HepG2 (cell line): ENCODE data around the gene RPS19. TPM values are rescaled to one million over a fixed set of nuclear protein-coding genes. Genes with fewer than 3 reads are reported as not detected.

Source experiments
- ATAC-seq: fragments of 200-7000 bp; cut with Tn5 transposase; 3 replicates; pipeline ENCODE4 v1.9.1; 2020; ENCODE audit warnings: mild to moderate bottlenecking, moderate library complexity
- BruUV-seq: library from RNA; stranded (reverse); fragments of 400-500 nt; replicated peaks from 2 replicates; lab custom pipeline; 2021; lab: Mats Ljungman, UMichigan
- CTCF ChIA-PET: fragments of 300-600 bp; formaldehyde crosslinking; extraction: SDS; loops from one replicate; lab custom pipeline; 2021; ENCODE audit warnings: low total read pairs, inconsistent platforms, low intra/inter-chr PET ratio; lab: Yijun Ruan, JAX
- POLR2A ChIA-PET: fragments of 350-600 bp; sonication (Branson Sonifier 250); formaldehyde crosslinking; loops from one replicate; lab custom pipeline; 2020; ENCODE audit warnings: antibody characterized with exemption, inconsistent platforms; lab: Yijun Ruan, JAX
- DNase-seq: peaks from one replicate; pipeline ENCODE4 v3.0.0-alpha.2; 2015; ENCODE audit warnings: low spot score
- FAIRE-seq: peaks from 3 replicates; lab custom pipeline; 2011; peaks lifted over from hg19 to GRCh38; lab: Jason Lieb, UNC
- H2AFZ ChIP-seq: one replicate; pipeline ENCODE4 v1.6.1; 2011; ENCODE audit warnings: low read length, inconsistent platforms
- H3K27ac ChIP-seq: fragments of 300-600 bp; 3 replicates; pipeline ENCODE4 v1.8.0; 2011; ENCODE audit warnings: mixed run types, mild to moderate bottlenecking, mixed read lengths, low read length, inconsistent platforms; ENCODE audit not compliant: insufficient read depth; ENCODE audit errors: extremely low read length
- H3K27me3 ChIP-seq, 2 experiments: fragments of 200-600 bp in 1 of 2; 2 replicates in 1 of 2; 3 replicates in 1 of 2; pipeline versions ENCODE4 v1.6.0 to v1.8.0; 2011; ENCODE audit warnings: low read length in 2 of 2, mild to moderate bottlenecking in 2 of 2, moderate library complexity in 2 of 2, inconsistent platforms in 1 of 2; ENCODE audit not compliant: insufficient read depth in 2 of 2, control insufficient read depth in 1 of 2
- H3K36me3 ChIP-seq, 2 experiments: fragments of 200-600 bp in 1 of 2; replicated peaks in 1 of 2; 2 replicates in 1 of 2; 3 replicates in 1 of 2; pipeline versions ENCODE4 v1.5.1 to v1.8.0; 2011; ENCODE audit warnings: low read length in 2 of 2, inconsistent platforms in 1 of 2; ENCODE audit not compliant: insufficient read depth in 2 of 2, control insufficient read depth in 1 of 2
- H3K4me1 ChIP-seq: 2 replicates; pipeline ENCODE4 v1.5.1; 2012; ENCODE audit warnings: low read length, inconsistent platforms; ENCODE audit not compliant: insufficient read depth
- H3K4me2 ChIP-seq: 2 replicates; pipeline ENCODE4 v1.6.0; 2011; ENCODE audit warnings: low read depth, low read length, inconsistent platforms
- H3K4me3 ChIP-seq, 3 experiments: fragments of 200-600 bp in 1 of 3; sonication (generic), shearing (Covaris generic) in 1 of 3; replicated peaks in 1 of 3; 2 replicates each; pipeline ENCODE4 v1.5.1; 2011 to 2016; ENCODE audit warnings: low read length in 3 of 3, inconsistent platforms in 2 of 3, low read depth in 2 of 3, mild to moderate bottlenecking in 2 of 3, control low read depth in 1 of 3, mixed read lengths in 1 of 3; ENCODE audit not compliant: insufficient read depth in 1 of 3
- H3K79me2 ChIP-seq: one replicate; pipeline ENCODE4 v1.6.1; 2011; ENCODE audit warnings: low read length, inconsistent platforms; ENCODE audit not compliant: insufficient read depth
- H3K9ac ChIP-seq: 2 replicates; pipeline ENCODE4 v1.6.0; 2011; ENCODE audit warnings: mild to moderate bottlenecking, low read depth, low read length, inconsistent platforms; ENCODE audit not compliant: insufficient read depth
- H3K9me3 ChIP-seq: 2 replicates; pipeline ENCODE4 v1.5.1; 2012; ENCODE audit warnings: mild to moderate bottlenecking, low read length
- H4K20me1 ChIP-seq: 2 replicates; pipeline ENCODE4 v1.6.0; 2011; ENCODE audit warnings: inconsistent platforms, mild to moderate bottlenecking, low read length, moderate library complexity; ENCODE audit not compliant: insufficient read depth
- GLI4 ChIP-seq: sonication (generic); formaldehyde crosslinking; IDR thresholded peaks from 2 replicates; pipeline ENCODE4 v1.5.1; 2020; ENCODE audit warnings: missing genetic modification reagents, mild to moderate bottlenecking, moderate library complexity, borderline replicate concordance
- HCFC1 ChIP-seq: fragments of 150-350 bp; IDR thresholded peaks from 2 replicates; pipeline ENCODE4 v1.6.1; 2014; ENCODE audit warnings: low read depth, low read length
- JUND ChIP-seq: sonication (generic); formaldehyde crosslinking; IDR thresholded peaks from 2 replicates; pipeline ENCODE4 v1.8.0; 2022; ENCODE audit warnings: mild to moderate bottlenecking, missing genetic modification reagents
- NCOA5 ChIP-seq: sonication (generic); formaldehyde crosslinking; IDR thresholded peaks from 2 replicates; pipeline ENCODE4 v1.4.0; 2020; ENCODE audit warnings: missing genetic modification reagents
- U2AF1 ChIP-seq: fragments of 200-400 bp; formaldehyde crosslinking; optimal IDR thresholded peaks from 2 replicates; pipeline ENCODE3; 2017; ENCODE audit warnings: mild to moderate bottlenecking, low read depth, low read length
- ZBTB7B ChIP-seq: sonication (generic); formaldehyde crosslinking; IDR thresholded peaks from 2 replicates; pipeline ENCODE4 v1.4.0; 2020; ENCODE audit warnings: missing genetic modification reagents
- ZC3H13 ChIP-seq: sonication (generic); formaldehyde crosslinking; IDR thresholded peaks from 2 replicates; pipeline ENCODE4 v1.8.1; 2023; ENCODE audit warnings: mild to moderate bottlenecking, missing genetic modification reagents, moderate library complexity
- ZNF343 ChIP-seq: sonication (generic); formaldehyde crosslinking; IDR thresholded peaks from 2 replicates; pipeline ENCODE4 v1.4.0; 2020; ENCODE audit warnings: mild to moderate bottlenecking, missing genetic modification reagents
- ZNF746 ChIP-seq: sonication (generic); formaldehyde crosslinking; IDR thresholded peaks from 2 replicates; pipeline ENCODE4 v1.8.0; 2022; ENCODE audit warnings: mild to moderate bottlenecking, missing genetic modification reagents
- ZNF768 ChIP-seq: sonication (generic); formaldehyde crosslinking; IDR thresholded peaks from 2 replicates; pipeline ENCODE4 v1.4.0; 2020; ENCODE audit warnings: missing genetic modification reagents
- ZNF777 ChIP-seq: sonication (generic); formaldehyde crosslinking; IDR thresholded peaks from 2 replicates; pipeline ENCODE4 v1.4.0; 2020; ENCODE audit warnings: missing genetic modification reagents
- ZNF839 ChIP-seq: sonication (generic); formaldehyde crosslinking; IDR thresholded peaks from 2 replicates; pipeline ENCODE4 v1.4.0; 2020; ENCODE audit warnings: missing genetic modification reagents, mild to moderate bottlenecking, borderline replicate concordance
- WGBS: methylation state at CpG from one replicate; pipeline ENCODE4 v1.1.6; 2017; ENCODE audit warnings: low lambda C conversion rate; 5-methylcytosine and 5-hydroxymethylcytosine counted together
- in situ Hi-C: cut with HindIII; loops from 2 replicates; pipeline ENCODE4 v1.10.0; 2017; ENCODE audit warnings: low pct_unique_long_range_greater_than_20kb; ENCODE audit not compliant: extremely low pct_ligation_motif_present
- intact Hi-C: fragments of 100-400 bp; cut with micrococcal nuclease; formaldehyde crosslinking; loops from one replicate; pipeline ENCODE4 v1.10.0; 2022; ENCODE audit not compliant: unreplicated experiment
- polyA plus RNA-seq, 8 experiments: library from polyadenylated mRNA; depleted of rRNA in 3 of 8; stranded (reverse) in 7 of 8; unstranded in 1 of 8; fragments of >200 nt; fragmentation: Illumina TruSeq in 4 of 8; extraction: Trizol in 4 of 8; gene quantifications; 2 replicates each; pipeline versions ENCODE4 v1.2.1 to v1.2.3, GENCODE V29; 2011 to 2016; ENCODE audit warnings: low read depth in 4 of 8, missing spikeins in 1 of 8, mixed read lengths in 1 of 8; ENCODE audit not compliant: insufficient read depth in 1 of 8
- total RNA-seq, 5 experiments: library from RNA; depleted of rRNA; stranded (reverse); fragments of >200 nt; fragmentation: Illumina TruSeq; extraction: Trizol; gene quantifications; 2 replicates each; pipeline ENCODE4 v1.2.3, GENCODE V29; 2016; ENCODE audit warnings: low read depth in 1 of 5
- TF ChIP-seq, protein P1 (sequence below): sonication (generic); formaldehyde crosslinking; IDR thresholded peaks from 2 replicates; pipeline ENCODE4 v1.4.0; 2020; ENCODE audit warnings: mild to moderate bottlenecking, low read depth, missing genetic modification reagents

Gene RPS19
- total and polyA plus RNA-seq, 2 of the 13 experiments (the other 11 are each of a cell fraction or from before 2014, with no cell fraction given), result 1,983 to 4,758 TPM

DNA sequence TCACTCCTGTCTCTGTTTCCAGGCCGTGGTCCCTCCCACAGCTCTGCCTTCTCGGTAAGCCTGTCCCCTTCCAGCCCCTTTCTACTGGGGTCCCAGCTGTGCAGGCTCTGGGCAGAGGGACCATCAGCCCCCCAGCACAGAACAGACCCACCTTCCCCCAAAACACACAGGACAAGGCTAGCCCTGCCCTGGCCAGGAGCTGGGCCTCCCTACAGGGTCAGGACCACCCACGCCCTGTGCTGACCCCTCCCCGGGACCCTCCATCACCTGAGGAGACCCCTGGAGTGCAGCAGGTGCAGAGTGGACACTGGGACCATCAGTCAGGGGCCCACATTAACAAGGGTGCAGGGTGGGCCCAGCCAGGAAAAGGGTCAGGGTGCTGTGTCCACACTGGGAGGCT lies 49.8 kb upstream of the RPS19 start:
- in situ Hi-C loops, result no loop called here
- Histone ChIP-seq H3K4me2 (no peak overlapping the region), H3K4me1 (no peaks in the 10 kb centered on the region), H2AFZ (no peak overlapping the region), H3K4me3 (no peak overlapping the region), H3K9ac (no peak overlapping the region), H3K36me3 (no peaks in the 10 kb centered on the region), H3K9me3 (no peaks in the 10 kb centered on the region), H4K20me1 (no peaks in the 10 kb centered on the region), H3K27ac (no peak overlapping the region), H3K79me2 (no peaks in the 10 kb centered on the region), H3K27me3 (peaks cover 2 to 9% of the 10 kb centered on the region in 2 experiments; a peak in 3 of 5 replicates)
- TF ChIP-seq ZC3H13 (CRISPR knock-in tag), result no peak
- no peak for TF ChIP-seq ZNF839
- TF ChIP-seq NCOA5 (CRISPR knock-in tag), result no peak
- intact Hi-C loops, result no loop called here
- ChIA-PET POLR2A (no interaction called here), CTCF (no interaction called here)
- no TSS peak for BruUV-seq
- no peak for ATAC-seq
- no peak for DNase-seq
- WGBS, result 0% methylated on average over 2 of the region's 4 CpGs
- FAIRE-seq, result no peak

DNA sequence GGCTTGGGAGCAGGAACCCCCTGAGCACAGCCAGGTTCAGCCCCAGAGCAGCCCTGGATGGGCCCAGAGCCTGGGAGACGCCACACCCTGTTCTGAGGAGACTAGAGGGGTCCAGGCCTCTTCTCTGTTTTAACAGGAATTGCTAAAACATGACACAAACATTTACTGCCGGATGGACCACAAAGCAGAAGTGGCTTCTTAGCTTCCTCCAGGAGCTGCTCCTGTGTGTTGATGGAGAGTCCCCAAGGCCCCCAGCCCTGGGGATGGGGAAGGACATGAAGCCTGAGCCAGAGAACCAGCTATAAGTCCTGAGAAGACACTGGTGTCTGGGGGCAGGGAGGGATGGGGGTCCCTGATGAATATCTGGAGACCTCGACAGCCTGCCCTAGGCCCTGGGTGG lies 49.0 kb upstream of the RPS19 start:
- Histone ChIP-seq H3K4me1 (no peaks in the 10 kb centered on the region), H3K4me2 (no peak overlapping the region), H3K9me3 (no peaks in the 10 kb centered on the region), H3K36me3 (no peaks in the 10 kb centered on the region), H2AFZ (no peak overlapping the region), H3K79me2 (no peaks in the 10 kb centered on the region)
- ChIA-PET CTCF (no interaction called here), POLR2A (no interaction called here)
- in situ Hi-C loops, result no loop called here
- FAIRE-seq, result no peak
- intact Hi-C loops, result no loop called here
- no peak for TF ChIP-seq U2AF1
- no peak for TF ChIP-seq ZNF343 (CRISPR knock-in tag)
- TF ChIP-seq, protein P1, sequence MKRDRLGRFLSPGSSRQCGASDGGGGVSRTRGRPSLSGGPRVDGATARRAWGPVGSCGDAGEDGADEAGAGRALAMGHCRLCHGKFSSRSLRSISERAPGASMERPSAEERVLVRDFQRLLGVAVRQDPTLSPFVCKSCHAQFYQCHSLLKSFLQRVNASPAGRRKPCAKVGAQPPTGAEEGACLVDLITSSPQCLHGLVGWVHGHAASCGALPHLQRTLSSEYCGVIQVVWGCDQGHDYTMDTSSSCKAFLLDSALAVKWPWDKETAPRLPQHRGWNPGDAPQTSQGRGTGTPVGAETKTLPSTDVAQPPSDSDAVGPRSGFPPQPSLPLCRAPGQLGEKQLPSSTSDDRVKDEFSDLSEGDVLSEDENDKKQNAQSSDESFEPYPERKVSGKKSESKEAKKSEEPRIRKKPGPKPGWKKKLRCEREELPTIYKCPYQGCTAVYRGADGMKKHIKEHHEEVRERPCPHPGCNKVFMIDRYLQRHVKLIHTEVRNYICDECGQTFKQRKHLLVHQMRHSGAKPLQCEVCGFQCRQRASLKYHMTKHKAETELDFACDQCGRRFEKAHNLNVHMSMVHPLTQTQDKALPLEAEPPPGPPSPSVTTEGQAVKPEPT (CRISPR knock-in tag), result no peak
- TF ChIP-seq HCFC1, result no peak
- TF ChIP-seq ZNF768, result no peak
- TF ChIP-seq JUND (CRISPR knock-in tag), result no peak
- no peak for TF ChIP-seq ZBTB7B
- TF ChIP-seq ZNF777 (CRISPR knock-in tag), result no peak
- TF ChIP-seq GLI4, result no peak
- no peak for TF ChIP-seq ZNF746 (CRISPR knock-in tag)
- TF ChIP-seq, all 625 proteins: peak for 0
- BruUV-seq, result no TSS peak
- DNase-seq, result no peak
- no peaks in the 10 kb centered on the region for H4K20me1 ChIP-seq
- 0% methylated on average over 2 of the region's 3 CpGs for WGBS
- no peak overlapping the region for H3K27ac ChIP-seq
- H3K9ac ChIP-seq, result no peak overlapping the region
- H3K27me3 ChIP-seq, result peaks cover 2 to 4% of the 10 kb centered on the region in 2 experiments; a peak in 3 of 5 replicates
- no peak overlapping the region for H3K4me3 ChIP-seq
- no peak for ATAC-seq
